Measurements from ENCODE around the gene ANKRD37.

The ANKRD37 gene

DNA sequence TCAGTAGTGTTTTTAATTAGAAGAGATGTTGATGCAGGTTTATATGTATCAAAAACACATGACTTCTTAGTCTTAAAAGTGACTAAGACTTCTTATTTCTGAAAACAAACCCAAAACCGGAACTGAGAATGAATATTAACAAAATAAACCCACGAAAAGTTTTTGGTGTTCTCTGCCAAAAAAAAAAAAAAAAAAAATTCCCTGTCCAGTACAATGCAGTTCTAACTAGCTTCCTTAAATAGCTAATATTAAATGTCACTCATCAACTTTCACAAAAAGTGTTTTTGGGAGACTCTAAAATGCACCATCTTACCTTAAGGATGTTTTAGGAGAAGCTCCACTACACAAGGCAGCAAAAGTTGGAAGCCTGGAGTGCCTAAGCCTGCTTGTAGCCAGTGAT, 2.0 kb downstream of the ANKRD37 start (continued):
- TF ChIP-seq, protein P1, sequence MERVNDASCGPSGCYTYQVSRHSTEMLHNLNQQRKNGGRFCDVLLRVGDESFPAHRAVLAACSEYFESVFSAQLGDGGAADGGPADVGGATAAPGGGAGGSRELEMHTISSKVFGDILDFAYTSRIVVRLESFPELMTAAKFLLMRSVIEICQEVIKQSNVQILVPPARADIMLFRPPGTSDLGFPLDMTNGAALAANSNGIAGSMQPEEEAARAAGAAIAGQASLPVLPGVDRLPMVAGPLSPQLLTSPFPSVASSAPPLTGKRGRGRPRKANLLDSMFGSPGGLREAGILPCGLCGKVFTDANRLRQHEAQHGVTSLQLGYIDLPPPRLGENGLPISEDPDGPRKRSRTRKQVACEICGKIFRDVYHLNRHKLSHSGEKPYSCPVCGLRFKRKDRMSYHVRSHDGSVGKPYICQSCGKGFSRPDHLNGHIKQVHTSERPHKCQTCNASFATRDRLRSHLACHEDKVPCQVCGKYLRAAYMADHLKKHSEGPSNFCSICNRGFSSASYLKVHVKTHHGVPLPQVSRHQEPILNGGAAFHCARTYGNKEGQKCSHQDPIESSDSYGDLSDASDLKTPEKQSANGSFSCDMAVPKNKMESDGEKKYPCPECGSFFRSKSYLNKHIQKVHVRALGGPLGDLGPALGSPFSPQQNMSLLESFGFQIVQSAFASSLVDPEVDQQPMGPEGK (CRISPR knock-in tag; IDR thresholded peaks at IDR 0.05; ENCODE audit: borderline replicate concordance) = no peak
- TF ChIP-seq ZFP30 (CRISPR knock-in tag; IDR thresholded peaks at IDR 0.05) = no peak
- TF ChIP-seq, protein P2, sequence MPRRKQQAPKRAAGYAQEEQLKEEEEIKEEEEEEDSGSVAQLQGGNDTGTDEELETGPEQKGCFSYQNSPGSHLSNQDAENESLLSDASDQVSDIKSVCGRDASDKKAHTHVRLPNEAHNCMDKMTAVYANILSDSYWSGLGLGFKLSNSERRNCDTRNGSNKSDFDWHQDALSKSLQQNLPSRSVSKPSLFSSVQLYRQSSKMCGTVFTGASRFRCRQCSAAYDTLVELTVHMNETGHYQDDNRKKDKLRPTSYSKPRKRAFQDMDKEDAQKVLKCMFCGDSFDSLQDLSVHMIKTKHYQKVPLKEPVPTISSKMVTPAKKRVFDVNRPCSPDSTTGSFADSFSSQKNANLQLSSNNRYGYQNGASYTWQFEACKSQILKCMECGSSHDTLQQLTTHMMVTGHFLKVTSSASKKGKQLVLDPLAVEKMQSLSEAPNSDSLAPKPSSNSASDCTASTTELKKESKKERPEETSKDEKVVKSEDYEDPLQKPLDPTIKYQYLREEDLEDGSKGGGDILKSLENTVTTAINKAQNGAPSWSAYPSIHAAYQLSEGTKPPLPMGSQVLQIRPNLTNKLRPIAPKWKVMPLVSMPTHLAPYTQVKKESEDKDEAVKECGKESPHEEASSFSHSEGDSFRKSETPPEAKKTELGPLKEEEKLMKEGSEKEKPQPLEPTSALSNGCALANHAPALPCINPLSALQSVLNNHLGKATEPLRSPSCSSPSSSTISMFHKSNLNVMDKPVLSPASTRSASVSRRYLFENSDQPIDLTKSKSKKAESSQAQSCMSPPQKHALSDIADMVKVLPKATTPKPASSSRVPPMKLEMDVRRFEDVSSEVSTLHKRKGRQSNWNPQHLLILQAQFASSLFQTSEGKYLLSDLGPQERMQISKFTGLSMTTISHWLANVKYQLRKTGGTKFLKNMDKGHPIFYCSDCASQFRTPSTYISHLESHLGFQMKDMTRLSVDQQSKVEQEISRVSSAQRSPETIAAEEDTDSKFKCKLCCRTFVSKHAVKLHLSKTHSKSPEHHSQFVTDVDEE (CRISPR knock-in tag; IDR thresholded peaks at IDR 0.05) = no peak

DNA sequence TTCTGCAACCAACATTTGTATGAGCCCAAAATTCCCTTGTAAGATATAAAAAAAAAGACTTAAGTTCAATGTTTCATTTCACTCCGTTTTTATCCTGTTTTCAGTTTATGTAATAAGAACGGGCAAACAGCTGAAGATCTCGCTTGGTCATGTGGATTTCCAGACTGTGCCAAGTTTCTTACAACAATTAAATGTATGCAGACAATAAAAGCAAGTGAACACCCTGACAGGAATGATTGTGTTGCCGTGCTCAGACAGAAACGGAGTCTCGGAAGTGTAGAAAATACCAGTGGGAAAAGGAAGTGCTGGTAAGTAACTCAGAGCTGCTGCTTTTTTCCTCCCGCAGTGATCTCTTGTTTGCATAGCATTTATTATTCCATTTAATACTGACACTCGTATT, 2.8 kb downstream of the ANKRD37 start:
- TF ChIP-seq ZNF565 (CRISPR knock-in tag; conservative IDR thresholded peaks at IDR 0.05; ENCODE audit: low read depth) (no peak), BACH2 (CRISPR knock-in tag; IDR thresholded peaks at IDR 0.05; ENCODE audit: borderline replicate concordance) (no peak), ESRRG (CRISPR knock-in tag; IDR thresholded peaks at IDR 0.05) (no peak), ISL1 (CRISPR knock-in tag; IDR thresholded peaks at IDR 0.05) (no peak), ZFP3 (CRISPR knock-in tag; IDR thresholded peaks at IDR 0.05) (no peak), ZNF70 (CRISPR knock-in tag; IDR thresholded peaks at IDR 0.05) (no peak), PPARA (CRISPR knock-in tag; IDR thresholded peaks at IDR 0.05; ENCODE audit: borderline replicate concordance) (no peak), ZC3H10 (CRISPR knock-in tag; IDR thresholded peaks at IDR 0.05) (no peak)
- TF ChIP-seq, protein P3, sequence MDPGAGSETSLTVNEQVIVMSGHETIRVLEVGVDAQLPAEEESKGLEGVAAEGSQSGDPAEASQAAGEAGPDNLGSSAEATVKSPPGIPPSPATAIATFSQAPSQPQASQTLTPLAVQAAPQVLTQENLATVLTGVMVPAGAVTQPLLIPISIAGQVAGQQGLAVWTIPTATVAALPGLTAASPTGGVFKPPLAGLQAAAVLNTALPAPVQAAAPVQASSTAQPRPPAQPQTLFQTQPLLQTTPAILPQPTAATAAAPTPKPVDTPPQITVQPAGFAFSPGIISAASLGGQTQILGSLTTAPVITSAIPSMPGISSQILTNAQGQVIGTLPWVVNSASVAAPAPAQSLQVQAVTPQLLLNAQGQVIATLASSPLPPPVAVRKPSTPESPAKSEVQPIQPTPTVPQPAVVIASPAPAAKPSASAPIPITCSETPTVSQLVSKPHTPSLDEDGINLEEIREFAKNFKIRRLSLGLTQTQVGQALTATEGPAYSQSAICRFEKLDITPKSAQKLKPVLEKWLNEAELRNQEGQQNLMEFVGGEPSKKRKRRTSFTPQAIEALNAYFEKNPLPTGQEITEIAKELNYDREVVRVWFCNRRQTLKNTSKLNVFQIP (CRISPR knock-in tag; IDR thresholded peaks at IDR 0.05; ENCODE audit: borderline replicate concordance, low read depth) = no peak
- no peak for ATAC-seq

DNA sequence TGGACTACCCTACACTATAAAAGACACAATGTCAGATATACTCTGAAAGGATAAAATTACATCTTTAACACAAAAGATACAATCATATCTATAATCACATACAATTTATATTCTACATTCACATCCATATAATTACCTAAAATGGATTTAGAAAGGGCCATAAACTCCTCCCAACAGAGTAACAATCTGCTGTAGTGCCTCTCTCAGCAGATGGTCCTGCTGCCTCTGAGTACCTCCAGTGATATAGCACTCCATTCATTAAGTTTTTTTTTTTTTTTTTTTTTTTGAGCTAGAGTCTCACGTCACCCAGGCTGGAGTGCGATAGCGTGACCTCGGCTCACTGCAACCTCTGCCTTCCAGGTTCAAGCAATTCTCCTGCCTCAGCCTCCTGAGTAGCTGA, 7.4 kb downstream of the ANKRD37 start:
- no peak for TF ChIP-seq CSDC2 (CRISPR knock-in tag; IDR thresholded peaks at IDR 0.05)
- no peak for TF ChIP-seq ZFP30 (CRISPR knock-in tag; IDR thresholded peaks at IDR 0.05)
- no peak for TF ChIP-seq ARNTL (CRISPR knock-in tag; IDR thresholded peaks at IDR 0.05; ENCODE audit: borderline replicate concordance, low read depth)
- TF ChIP-seq, protein P2 (CRISPR knock-in tag; IDR thresholded peaks at IDR 0.05) = no peak
- TF ChIP-seq BACH2 (CRISPR knock-in tag; IDR thresholded peaks at IDR 0.05; ENCODE audit: borderline replicate concordance) = no peak
- TF ChIP-seq GLIS3 (CRISPR knock-in tag; IDR thresholded peaks at IDR 0.05) = no peak
- no peak for ATAC-seq

DNA sequence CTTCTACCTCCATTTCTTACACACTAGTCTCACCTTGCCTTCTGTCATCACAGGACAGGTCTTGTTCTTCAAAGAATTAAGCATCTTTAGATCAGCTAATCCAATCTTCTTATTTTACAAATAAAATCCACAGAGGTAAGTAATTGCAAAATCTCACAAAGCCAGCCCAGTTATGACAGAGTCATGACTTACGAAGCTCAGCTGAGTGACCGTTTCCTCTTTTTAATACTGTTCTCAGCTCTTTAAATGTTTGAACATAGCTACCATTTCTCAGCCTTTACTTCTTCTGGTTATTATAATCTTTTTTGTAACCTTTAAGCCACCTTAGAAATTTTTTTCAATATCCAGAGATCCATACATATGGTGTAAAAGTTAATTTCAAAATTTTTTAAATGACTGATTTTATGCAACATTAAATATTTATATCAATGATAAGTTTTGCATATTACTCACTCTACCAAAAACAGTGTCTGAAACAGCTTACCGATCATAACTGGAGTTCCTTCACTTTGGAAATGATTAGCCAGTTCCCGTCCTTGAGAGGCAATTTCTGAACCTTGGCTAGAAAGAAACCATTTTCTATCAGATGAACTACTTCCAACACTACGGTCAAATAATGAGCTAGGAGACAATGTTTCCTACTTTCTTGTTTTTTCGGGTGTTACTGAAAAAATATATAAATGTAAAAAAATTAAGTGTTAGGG, 8.8 kb downstream of the ANKRD37 start:
- TF ChIP-seq, protein P1 (CRISPR knock-in tag; IDR thresholded peaks at IDR 0.05; ENCODE audit: borderline replicate concordance) = no peak
- no peak for TF ChIP-seq ESRRG (CRISPR knock-in tag; IDR thresholded peaks at IDR 0.05)
- TF ChIP-seq ZNF565 (CRISPR knock-in tag; conservative IDR thresholded peaks at IDR 0.05; ENCODE audit: low read depth) = no peak
- TF ChIP-seq, protein P3 (CRISPR knock-in tag; IDR thresholded peaks at IDR 0.05; ENCODE audit: borderline replicate concordance, low read depth) = no peak
- TF ChIP-seq, protein P4, sequence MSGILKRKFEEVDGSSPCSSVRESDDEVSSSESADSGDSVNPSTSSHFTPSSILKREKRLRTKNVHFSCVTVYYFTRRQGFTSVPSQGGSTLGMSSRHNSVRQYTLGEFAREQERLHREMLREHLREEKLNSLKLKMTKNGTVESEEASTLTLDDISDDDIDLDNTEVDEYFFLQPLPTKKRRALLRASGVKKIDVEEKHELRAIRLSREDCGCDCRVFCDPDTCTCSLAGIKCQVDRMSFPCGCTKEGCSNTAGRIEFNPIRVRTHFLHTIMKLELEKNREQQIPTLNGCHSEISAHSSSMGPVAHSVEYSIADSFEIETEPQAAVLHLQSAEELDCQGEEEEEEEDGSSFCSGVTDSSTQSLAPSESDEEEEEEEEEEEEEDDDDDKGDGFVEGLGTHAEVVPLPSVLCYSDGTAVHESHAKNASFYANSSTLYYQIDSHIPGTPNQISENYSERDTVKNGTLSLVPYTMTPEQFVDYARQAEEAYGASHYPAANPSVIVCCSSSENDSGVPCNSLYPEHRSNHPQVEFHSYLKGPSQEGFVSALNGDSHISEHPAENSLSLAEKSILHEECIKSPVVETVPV (CRISPR knock-in tag; IDR thresholded peaks at IDR 0.05) = no peak
- no peak for TF ChIP-seq RARB (CRISPR knock-in tag; IDR thresholded peaks at IDR 0.05)
- ATAC-seq = no peak
